ENCODE results near the gene RHBDF2. TPM values are rescaled to one million over a fixed set of nuclear protein-coding genes. Genes with fewer than 3 reads are reported as not detected.
"Not testable (repeated sequence)": the region's sequence is repeated elsewhere in the genome, so short reads cannot be mapped to it uniquely, and the experiment has no call there.

RHBDF2 gene
- total RNA-seq, 4 donors from 2014 or later: 45.9 to 82.6 (median 52.6) TPM

GRCh38 chr17:76535788-76536510, 34.7 kb upstream of the RHBDF2 start:
- TF ChIP-seq EP300 (IDR thresholded peaks at IDR 0.05) (no peak), POLR2A (IDR thresholded peaks at IDR 0.05) (no peak), POLR2AphosphoS5 (IDR thresholded peaks at IDR 0.05) (no peak)
- TF ChIP-seq, protein P1, sequence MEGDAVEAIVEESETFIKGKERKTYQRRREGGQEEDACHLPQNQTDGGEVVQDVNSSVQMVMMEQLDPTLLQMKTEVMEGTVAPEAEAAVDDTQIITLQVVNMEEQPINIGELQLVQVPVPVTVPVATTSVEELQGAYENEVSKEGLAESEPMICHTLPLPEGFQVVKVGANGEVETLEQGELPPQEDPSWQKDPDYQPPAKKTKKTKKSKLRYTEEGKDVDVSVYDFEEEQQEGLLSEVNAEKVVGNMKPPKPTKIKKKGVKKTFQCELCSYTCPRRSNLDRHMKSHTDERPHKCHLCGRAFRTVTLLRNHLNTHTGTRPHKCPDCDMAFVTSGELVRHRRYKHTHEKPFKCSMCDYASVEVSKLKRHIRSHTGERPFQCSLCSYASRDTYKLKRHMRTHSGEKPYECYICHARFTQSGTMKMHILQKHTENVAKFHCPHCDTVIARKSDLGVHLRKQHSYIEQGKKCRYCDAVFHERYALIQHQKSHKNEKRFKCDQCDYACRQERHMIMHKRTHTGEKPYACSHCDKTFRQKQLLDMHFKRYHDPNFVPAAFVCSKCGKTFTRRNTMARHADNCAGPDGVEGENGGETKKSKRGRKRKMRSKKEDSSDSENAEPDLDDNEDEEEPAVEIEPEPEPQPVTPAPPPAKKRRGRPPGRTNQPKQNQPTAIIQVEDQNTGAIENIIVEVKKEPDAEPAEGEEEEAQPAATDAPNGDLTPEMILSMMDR (IDR thresholded peaks at IDR 0.05): no peak
- DNase-seq (ENCODE audit: low spot score in 2 of 2): no peak
- no peaks in the 10 kb centered on the region for H3K9me3 ChIP-seq
- H3K27me3 ChIP-seq: peaks cover 6% of the 10 kb centered on the region
- 86% methylated on average over 19 of the region's 19 CpGs for WGBS
- H3K36me3 ChIP-seq: no peaks in the 10 kb centered on the region
- peaks cover 50% of the 10 kb centered on the region for H3K4me1 ChIP-seq
- no peak overlapping the region for H3K27ac ChIP-seq
- no peak overlapping the region for H3K4me3 ChIP-seq

DNA sequence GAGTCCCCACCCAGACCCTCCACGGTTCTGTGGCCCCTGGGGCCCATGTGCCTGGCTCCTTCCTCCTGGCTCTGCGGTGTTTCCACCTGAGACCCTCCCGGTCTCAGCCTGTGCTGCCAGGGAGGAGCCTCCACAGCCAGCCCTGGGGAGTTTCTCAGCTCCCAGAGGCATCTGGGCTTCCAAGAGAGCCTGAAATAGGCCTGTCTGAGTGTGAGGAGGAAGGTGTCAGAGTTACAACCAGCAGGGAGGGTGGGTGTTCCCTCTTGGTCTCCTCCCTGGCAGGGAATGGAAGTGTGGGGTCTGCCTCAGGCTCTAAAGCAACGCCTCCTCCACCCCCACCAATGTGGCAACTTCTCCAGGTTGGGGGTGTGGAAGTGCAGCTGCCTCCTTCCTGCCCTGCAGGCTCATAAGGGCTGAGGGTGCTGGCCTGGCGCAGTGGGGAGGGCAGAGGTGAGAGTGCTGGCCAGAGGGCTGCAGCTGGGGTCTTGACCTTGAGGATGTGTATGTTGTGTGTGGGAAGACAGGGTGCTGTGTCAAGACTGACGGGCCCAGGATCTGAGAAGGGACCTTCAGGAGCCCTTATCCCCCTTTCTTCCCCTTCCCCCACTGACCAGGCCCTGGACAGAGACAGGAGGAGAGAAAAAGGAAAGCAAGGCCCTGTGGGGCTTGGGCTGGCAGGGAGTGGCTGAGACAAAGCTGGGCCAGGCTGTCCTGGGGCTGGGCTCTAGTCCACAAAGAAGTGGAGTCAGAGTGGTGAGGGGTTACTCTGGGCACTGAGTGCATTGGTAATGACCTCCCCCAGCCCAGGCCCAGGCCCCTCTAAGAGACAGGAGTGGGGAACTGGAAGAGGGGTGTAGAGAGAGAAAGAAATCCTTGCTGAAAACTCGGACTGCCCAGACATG, 33.9 kb upstream of the RHBDF2 start:
- Histone ChIP-seq H3K4me3 (no peak overlapping the region), H3K27me3 (peaks cover 6% of the 10 kb centered on the region), H3K27ac (no peak overlapping the region), H3K9me3 (no peaks in the 10 kb centered on the region), H3K4me1 (peaks cover 50% of the 10 kb centered on the region), H3K36me3 (no peaks in the 10 kb centered on the region)
- WGBS: 79% methylated on average over 6 of the region's 7 CpGs
- no peak for DNase-seq (ENCODE audit: low spot score in 2 of 2)
- TF ChIP-seq POLR2A (IDR thresholded peaks at IDR 0.05) (no peak), EP300 (IDR thresholded peaks at IDR 0.05) (no peak), POLR2AphosphoS5 (IDR thresholded peaks at IDR 0.05) (no peak)
- TF ChIP-seq, protein P1 (IDR thresholded peaks at IDR 0.05): no peak

- DNase-seq (ENCODE audit: low spot score in 2 of 2): not testable (repeated sequence)
- 95% methylated on average over 9 of the region's 9 CpGs for WGBS
Measured at GRCh38 chr17:76533640-76534359, 32.6 kb upstream of the RHBDF2 start.

DNA sequence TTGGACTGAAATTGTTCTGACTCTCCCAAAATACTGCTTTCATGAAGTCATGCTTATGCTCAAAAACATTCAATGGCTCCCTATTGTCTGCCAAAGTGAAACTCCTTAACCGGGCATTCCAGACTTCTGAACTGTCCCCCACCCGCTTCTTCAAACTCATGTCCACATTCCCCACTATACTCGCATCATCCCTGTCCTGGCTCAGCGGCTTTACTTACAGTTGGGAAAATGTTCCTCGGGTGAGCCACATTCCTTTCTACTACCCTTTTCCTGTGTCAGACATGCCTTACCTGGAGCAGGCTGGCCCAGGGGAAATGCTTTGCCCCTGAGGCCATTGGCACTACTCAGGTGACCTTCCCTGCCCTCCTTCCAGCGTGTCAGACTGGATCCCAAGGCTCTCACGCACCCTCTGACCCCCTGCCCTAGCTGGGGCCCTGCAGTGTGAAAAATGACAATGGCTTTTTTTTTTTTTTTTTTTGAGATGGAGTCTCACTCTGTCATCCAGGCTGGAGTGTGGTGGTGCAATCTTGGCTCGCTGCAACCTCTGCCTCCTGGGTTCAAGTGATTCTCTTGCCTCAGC, 30.9 kb upstream of the RHBDF2 start:
- Histone ChIP-seq H3K27ac (no peak overlapping the region), H3K4me1 (peaks cover 55% of the 10 kb centered on the region), H3K36me3 (no peaks in the 10 kb centered on the region), H3K4me3 (no peak overlapping the region), H3K27me3 (no peaks in the 10 kb centered on the region), H3K9me3 (no peaks in the 10 kb centered on the region)
- no peak for TF ChIP-seq POLR2AphosphoS5 (IDR thresholded peaks at IDR 0.05)
- no peak for TF ChIP-seq EP300 (IDR thresholded peaks at IDR 0.05)
- TF ChIP-seq, protein P1 (IDR thresholded peaks at IDR 0.05): no peak
- TF ChIP-seq POLR2A (IDR thresholded peaks at IDR 0.05): no peak
- no peak for DNase-seq (ENCODE audit: low spot score in 2 of 2)
- WGBS: 74% methylated on average over 8 of the region's 8 CpGs

More at GRCh38 chr17:76533640-76534359, 32.6 kb upstream of the RHBDF2 start:
- H3K27me3 ChIP-seq, H3K36me3 ChIP-seq, H3K4me3 ChIP-seq, H3K27ac ChIP-seq, H3K9me3 ChIP-seq: not testable (repeated sequence)
- H3K4me1 ChIP-seq: peaks cover 51% of the 10 kb centered on the region

DNA sequence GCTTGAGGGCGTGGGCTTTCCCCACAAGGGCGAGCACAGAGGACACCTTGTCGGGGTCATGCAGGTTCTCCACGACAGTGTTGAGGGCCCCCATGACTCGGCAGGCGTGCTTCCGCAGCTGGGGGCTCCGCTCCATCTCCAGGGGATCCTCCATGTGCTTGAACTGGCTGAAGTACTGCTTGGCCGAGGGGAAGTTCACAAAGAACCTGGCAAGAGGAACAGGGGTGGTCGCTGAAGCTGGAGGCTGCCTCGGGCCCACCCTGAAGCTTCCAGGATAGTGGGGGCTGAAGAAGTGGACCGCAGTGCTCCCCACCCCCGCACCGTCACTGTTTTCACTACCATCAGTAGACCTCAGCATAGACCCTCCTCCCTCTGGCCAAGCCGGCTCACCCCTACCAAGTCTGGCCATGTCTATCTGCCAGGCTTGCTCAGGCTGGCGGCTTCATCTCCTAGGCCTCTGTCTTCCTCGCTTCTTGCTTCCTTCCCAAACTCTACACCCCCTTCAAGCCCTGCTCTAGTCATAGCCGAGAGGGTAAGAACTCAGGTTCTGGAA, 30.3 kb upstream of the RHBDF2 start:
- TF ChIP-seq, protein P1 (IDR thresholded peaks at IDR 0.05): no peak
- no peak for TF ChIP-seq EP300 (IDR thresholded peaks at IDR 0.05)
- Histone ChIP-seq H3K4me1 (peaks cover 58% of the 10 kb centered on the region), H3K27ac (peak overlapping the region; percentile 94)

More for the DNA sequence above, 30.3 kb upstream of the RHBDF2 start:
- H3K9me3 ChIP-seq: no peaks in the 10 kb centered on the region
- no peak overlapping the region for H3K4me3 ChIP-seq
- no peaks in the 10 kb centered on the region for H3K36me3 ChIP-seq
- WGBS: 92% methylated on average over 10 of the region's 18 CpGs
- H3K27me3 ChIP-seq: no peaks in the 10 kb centered on the region
- no peak for DNase-seq (ENCODE audit: low spot score in 2 of 2)

Data from suprapubic skin (tissue), 4 donors.